ENCODE results near the gene PLEKHJ1.

DNA sequence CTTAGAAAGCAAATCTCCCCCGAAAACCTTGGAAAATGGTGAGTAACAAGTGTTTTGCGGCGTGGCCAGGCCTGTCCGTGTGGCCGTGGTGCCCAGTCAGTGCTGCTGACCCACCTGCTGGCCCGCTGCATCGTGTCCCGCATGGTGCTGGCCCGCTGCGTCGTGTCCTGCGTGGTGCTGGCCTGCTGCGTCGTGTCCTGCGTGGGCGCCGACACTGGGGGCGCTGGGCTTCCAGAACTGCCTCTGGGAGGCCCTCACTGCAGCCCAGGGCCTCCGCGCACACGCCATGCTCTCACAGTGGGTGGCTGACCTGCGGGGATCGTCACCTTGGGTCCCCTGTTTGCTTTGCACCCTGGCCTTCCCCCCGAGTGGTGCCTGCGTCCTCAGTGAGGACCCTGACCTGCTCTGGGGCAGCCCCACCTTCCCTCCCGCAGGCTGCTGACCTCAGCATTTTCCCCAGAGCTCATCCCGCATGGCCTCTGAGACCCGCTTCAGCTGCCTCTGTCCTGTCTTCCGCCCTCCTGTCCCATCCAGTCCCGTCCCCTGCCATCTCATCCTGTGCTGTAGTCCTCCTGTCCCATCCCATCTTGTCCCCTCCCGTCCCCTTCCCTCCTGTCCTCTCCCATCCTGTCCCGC is 10.6 kb downstream of the PLEKHJ1 start:
- no peak for TF ChIP-seq ZSCAN18 (CRISPR knock-in tag; IDR thresholded peaks at IDR 0.05)
- TF ChIP-seq ZBTB43 (CRISPR knock-in tag; IDR thresholded peaks at IDR 0.05), result no peak
- TF ChIP-seq, protein P1, sequence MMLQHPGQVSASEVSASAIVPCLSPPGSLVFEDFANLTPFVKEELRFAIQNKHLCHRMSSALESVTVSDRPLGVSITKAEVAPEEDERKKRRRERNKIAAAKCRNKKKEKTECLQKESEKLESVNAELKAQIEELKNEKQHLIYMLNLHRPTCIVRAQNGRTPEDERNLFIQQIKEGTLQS (CRISPR knock-in tag; conservative IDR thresholded peaks at IDR 0.05), result no peak
- TF ChIP-seq MAX (CRISPR knock-in tag; IDR thresholded peaks at IDR 0.05), result no peak
- TF ChIP-seq SP1 (CRISPR knock-in tag; conservative IDR thresholded peaks at IDR 0.05), result no peak
- TF ChIP-seq CREB1 (CRISPR knock-in tag; IDR thresholded peaks at IDR 0.05), result no peak
- TF ChIP-seq KAT7 (CRISPR knock-in tag; IDR thresholded peaks at IDR 0.05; ENCODE audit: borderline replicate concordance), result no peak

Measured in WTC11 (cell line).